ENCODE results near the gene CBS.
"Not testable (repeated sequence)": the region's sequence is repeated elsewhere in the genome, so short reads cannot be mapped to it uniquely, and the experiment has no call there.

Gene CBS

DNA sequence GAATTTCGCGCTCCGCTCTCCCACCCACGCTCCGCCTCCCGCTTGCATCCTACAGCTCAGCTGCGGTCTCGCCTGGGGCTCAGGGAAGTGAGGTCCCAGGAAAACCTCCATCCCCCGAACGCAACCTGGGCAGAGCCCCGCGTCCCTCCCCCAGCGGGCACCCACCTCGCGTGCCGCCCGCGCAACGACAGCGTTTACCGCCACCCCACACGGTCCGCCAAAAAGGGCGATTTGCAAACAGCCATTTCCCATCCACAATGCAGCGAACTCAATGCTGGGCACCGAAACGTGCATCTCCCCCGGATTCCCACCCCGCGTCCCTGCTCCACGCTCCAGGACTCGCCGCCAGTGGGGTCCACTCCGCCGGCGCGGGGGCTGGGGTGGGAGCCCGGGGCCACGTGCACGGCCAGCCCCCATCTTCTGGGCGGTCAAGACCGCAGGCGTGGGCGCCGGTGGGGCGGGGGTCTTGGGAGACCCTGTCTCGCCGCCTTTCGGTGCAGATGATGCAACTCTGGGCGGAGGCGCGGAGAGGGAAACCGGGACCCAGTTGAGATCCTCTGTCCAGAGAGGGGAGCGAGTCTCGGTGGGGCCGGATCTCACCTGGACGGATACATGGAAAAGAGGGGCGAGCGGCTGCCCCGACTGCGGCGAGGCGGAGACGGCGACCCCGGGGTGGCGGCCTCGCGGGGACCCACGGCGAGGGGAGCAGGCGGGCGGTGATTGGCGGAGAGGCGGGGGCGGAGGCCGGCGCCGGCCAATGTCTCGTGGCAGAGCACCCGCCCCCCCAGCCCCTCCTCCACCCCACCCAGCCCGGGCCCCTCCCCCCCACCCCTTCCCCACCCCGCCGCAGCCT is at the start of gene CBS:
Gene CBS (minus strand): TSS at position 666 of the 853 bp plus-strand sequence. CDS start 3,642 bp downstream, outside the sequence.
- DNase-seq (ENCODE audit: low read depth in 2 of 2), result not testable (repeated sequence)

DNA sequence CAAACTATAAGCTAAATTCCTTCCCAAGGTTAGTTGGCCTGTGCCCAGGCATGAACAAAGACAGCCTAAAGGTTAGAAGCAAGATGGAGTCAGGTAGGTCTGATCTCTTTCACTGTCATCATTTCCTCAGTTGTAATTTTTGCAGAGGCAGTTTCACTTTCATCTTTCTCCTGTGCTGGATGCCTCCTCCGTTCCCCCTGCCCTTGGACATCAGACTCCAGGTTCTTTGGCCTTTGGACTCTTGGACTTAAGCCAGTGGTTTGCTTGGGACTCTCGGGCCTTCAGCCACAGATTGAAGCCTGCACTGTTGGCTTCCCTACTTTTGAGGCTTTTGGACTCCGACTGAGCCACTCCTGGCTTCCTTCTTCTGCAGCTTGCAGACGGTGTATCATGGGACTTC is 40.3 kb upstream of the CBS start:
- DNase-seq (ENCODE audit: low read depth in 2 of 2), result not testable (repeated sequence)

DNA sequence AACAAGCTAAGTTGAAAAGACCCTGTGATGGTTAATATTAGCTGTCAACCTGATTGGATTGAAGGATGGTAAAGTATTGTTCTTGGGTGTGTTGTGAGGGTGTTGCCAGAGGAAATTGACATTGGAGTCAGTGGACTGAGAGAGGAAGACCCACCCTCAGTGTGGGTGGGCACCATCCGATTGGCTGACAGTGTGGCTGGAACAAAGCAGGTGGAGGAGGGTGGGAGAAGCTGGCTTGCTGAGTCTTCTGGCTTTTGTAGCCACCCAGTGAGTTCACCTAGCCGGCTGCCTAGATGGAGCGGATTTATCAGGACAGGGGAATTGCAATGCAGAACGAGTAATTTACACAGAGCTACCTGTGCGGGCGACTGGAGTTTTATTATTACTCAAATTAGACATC is 38.8 kb upstream of the CBS start:
- DNase-seq (ENCODE audit: low read depth in 2 of 2), result not testable (repeated sequence)

DNA sequence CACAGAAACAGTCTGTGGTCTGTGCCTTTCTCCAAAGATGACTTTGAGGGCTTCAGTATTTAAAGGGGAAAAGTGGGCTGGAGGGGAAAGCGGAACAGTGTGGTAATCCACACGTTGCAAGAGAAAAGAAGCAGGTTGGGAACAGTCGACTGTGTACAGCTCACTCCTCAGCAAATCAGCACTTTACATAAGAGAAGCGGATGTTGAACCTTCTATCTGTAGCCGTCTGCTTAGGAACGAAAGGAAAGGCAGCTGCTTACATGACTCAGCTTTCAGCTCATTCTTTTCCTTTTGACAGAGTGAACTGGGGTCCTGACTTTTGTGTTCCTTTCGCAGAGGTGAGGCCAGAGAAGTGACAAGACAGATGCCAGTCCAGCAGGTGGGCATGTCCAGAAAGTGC is 33.4 kb upstream of the CBS start:
- DNase-seq (ENCODE audit: low read depth in 2 of 2), result not testable (repeated sequence)

DNA sequence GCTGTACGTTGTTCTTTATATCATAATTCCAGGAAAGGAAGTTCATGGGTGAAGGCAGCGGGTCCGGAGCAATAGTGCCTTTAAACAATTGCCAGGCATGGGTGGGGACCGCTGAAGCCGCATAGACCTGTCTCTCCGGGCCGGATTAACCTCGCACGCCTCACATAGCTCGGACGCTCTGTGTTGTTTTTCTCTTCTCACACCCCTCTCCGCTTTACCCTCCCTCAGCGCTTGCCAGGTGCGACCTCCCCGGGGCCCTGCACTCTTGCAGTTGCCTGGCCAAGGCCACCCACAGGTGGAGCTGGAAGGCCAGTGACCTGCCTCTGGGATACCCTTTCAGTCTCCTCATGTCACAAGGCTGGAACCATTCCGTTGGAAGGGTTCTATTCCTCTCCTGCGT is 32.5 kb upstream of the CBS start:
- DNase-seq (ENCODE audit: low read depth in 2 of 2), result not testable (repeated sequence)

GRCh38 chr21:43107794-43108137 is 32.1 kb upstream of the CBS start:
- DNase-seq (ENCODE audit: low read depth in 2 of 2), result not testable (repeated sequence)

GRCh38 chr21:43106965-43107793 is 31.5 kb upstream of the CBS start, which contains the start of gene U2AF1:
Gene U2AF1 (minus strand): TSS chr21:43107570. CDS start chr21:43107494, 76 bp downstream.
- not testable (repeated sequence) for DNase-seq (ENCODE audit: low read depth in 2 of 2)

- not testable (repeated sequence) for DNase-seq (ENCODE audit: low read depth in 2 of 2)
Measured at GRCh38 chr21:43104642-43105041, 29.0 kb upstream of the CBS start.

DNA sequence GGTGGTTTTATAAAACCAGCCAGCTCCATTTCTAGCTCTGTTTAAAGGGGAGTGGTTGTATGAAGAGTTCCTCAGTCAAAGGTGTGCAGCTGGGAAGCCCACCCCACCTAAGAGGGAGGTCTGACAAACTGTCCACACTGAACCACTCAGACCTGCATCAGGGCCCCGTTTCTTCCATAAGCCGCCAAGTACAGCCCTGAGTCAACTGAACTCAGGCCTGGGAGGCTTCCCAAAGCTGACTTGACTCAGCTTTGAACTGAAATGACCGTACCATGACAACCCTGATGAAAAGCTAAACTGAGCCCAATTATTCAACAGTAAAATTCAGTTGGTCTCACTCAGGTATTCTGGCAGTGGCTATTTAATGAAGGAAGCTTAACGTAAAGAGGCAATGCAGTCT is 26.6 kb upstream of the CBS start:
- not testable (repeated sequence) for DNase-seq (ENCODE audit: low read depth in 2 of 2)

- DNase-seq (ENCODE audit: low read depth in 2 of 2), result not testable (repeated sequence)
Measured at GRCh38 chr21:43101676-43102075, 26.0 kb upstream of the CBS start.

GRCh38 chr21:43101000-43101399 is 25.4 kb upstream of the CBS start:
- DNase-seq (ENCODE audit: low read depth in 2 of 2), result not testable (repeated sequence)

DNA sequence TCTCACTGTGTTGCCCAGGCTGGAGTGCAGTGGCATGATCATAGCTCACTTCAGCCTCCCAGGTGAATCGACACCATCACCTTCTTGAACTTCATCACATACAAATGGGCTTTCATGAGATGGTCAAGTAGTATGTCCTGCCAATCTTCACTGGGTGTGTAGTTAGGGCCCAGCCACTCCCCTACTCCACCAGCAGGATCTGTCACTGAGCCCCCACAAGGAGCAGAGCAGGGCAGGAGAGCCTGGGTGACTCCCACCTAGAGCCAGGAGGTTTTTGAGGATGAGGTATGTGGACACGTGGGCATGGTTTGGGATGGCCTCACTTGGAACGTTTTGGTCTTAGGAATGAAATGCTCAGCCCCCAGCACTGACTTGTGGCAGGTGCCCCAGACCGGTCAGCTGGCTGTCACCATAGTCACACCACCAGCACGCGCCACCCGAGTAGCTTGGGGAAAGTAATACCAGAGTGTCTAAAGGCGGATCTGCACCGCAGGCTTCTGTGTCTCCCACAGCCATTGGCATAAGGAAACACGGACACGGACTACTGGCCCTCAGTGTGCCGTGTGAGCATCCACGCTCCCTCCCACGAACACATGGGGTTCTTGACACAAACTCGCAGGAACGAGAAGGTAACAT is 16.5 kb upstream of the CBS start:
- DNase-seq (ENCODE audit: low read depth in 2 of 2), result not testable (repeated sequence)

- DNase-seq (ENCODE audit: low read depth in 2 of 2), result not testable (repeated sequence)
Measured at GRCh38 chr21:43090947-43091346, 15.3 kb upstream of the CBS start.

DNA sequence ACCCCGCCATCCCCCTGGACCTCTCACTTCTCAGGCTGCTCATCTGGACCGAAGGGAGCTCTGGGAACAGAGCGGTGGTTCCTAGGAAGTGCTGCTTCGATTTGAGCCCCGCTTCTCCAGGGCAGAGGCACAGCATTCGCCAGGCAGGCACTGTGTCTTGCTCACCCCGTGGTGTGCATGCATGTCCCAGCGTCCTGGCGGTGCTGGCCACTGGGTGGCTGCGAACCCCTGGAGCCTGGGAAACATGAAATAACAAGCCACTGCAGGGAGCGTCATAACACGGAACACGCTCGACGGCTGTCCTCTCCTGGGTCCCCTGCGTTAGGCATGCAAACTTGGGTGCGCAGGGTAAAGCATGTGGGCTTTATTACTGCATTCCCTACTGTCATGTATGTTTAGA is 13.8 kb upstream of the CBS start:
- not testable (repeated sequence) for DNase-seq (ENCODE audit: low read depth in 2 of 2)

DNA sequence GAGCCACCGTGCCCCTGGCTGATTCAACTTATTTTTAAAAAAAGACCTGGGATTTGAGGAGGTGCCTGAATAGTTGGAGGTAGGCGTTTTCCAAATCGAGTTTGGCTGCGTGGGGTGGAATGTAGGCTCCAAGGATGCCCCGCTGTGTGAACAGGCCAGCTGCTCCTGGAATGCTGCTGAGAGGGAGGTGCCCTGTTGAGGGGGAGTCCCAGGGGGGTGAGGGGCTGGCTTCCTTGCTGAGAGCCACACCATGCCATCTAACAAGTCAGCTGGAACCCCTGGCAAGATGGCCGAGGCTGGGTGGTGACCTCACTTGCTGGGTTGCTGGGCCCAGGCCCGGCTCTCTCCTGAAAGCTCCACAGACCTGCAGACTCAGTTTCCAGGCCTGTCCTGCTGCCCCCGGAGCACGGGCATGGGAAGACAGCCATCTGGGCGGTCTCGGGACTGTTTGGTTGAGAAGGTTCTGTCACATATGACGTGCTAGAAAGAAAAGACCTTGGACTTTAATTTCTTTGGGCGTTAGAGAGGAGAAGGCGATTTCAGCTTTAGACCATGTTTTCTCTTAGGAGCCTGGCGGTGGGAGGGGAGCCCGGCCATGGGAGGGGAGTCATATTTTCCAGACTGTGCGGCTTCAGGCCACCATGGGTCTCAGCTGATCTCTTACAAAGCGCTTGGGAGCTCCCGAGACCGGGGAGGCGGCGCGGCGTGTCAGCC is 7.1 kb upstream of the CBS start:
- not testable (repeated sequence) for DNase-seq (ENCODE audit: low read depth in 2 of 2)

- not testable (repeated sequence) for DNase-seq (ENCODE audit: low read depth in 2 of 2)
Measured at GRCh38 chr21:43076643-43077042, 1.0 kb upstream of the CBS start.

DNA sequence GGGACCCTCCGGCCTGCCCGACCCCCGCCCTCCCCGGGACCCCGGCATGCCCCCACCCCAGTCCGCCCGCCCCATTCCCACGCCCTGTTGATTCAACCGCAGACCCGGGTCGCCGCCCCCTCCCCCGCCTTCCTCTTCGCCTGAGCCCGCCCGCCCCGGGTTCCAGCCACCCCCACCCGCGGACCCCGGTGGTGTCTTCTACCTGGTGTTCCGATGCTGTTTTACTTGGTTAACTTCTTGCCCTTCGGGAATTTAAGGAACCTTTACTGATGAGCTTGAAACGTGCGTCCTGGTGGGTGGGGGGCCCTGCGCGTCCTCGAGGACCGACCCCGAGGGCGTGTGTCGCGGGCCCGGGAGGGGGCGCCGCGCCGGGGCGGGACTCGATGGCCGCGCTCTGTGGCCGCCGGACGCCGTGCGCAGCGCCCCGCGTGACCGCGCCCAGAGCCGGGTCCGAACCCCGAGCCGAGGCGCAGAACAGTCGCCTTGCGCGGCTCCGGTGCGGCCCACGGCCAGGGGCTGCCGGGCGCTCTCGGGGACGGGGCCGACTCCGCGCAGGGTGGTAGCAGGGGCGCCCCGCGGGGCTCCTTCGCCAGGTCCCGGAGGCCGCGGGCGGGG is 495 bp upstream of the CBS start:
- not testable (repeated sequence) for DNase-seq (ENCODE audit: low read depth in 2 of 2)

DNA sequence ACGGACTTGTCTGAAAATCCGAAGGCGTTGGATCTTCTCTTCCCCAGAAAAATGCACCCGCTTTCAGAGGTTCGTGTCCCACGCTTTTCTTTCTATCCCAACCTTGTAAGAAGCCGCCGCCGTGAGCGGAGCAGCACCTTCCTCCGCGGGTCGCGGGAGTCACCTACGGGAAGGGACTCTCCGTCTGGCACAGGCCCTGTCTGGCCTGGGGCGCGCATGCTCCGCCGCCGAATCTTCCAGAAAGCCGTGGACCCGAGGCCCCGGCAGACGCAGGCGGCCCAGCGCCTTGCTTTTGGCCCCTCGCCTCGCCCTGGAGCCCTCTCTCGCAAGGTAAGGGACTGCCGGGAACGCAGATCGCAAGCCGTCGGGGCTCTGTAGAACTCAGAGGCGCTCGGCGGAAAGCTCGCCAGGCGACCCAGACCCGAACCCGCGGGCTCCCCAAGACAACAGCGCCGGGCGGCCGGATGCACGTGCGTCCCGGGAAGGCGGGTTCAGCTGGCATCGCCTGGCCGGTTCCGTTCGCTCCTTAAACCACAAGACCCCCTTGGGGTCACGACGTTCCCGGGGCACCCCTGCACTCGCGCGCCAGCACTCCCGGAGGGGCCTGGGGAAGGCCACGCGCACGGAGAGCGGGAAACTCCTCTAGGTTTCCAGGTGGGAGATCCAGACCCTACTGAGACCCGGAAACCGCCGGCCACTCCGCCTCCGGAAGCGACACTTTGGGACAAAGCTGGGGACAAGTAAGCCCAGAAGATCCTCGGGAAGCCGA is 1.1 kb downstream of the CBS start:
- not testable (repeated sequence) for DNase-seq (ENCODE audit: low read depth in 2 of 2)

DNA sequence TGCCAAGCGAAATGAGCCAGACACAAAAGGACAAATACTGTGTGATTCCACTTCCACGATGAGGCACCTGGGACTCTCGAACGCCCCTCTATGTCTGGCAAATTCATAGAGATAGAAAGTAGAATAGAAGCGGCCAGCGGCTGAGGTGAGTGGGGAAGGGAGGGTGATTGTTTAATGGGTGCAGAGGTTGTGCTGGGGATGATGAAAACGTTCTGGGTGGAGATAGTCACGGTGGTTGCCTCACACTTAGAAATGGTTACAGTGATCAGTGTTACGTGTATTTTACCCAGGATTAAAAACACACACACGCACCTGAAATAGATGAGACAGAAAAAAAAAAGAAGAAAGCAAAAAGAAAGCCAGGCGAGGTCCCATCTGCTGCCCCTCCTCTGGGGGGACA is 2.9 kb downstream of the CBS start:
- not testable (repeated sequence) for DNase-seq (ENCODE audit: low read depth in 2 of 2)

- DNase-seq (ENCODE audit: low read depth in 2 of 2), result not testable (repeated sequence)
Measured at GRCh38 chr21:43069682-43070081, 6.0 kb downstream of the CBS start.

All from fibroblast of skin of left quadriceps (primary cell).